ENCODE results near the gene INTS11.

The INTS11 gene

DNA sequence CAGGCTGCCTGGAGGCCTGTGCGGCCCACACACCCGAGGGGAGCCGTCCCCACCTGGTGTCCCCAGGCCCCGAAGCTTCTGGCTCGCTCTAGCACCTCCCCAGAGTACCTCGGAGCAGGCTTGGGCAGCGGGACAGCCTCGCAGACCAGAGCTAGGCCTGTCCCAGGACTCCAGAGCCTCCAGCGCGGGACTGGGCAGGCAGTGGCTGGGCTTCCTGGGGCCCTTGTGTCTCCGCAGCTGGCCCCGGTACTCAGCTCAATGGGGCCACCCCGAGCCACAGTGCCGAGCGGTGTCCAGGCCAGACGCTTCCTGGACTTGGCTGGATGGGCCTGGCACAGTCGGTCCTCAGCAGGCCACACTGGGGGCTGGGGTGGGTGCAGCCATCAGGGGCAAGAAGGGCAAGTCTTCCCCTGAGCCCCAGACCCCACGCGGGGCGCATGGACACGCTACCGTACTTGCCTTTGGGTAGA lies 39.3 kb downstream of the INTS11 start:
- Histone ChIP-seq H4K20me1 (ENCODE audit: control insufficient read depth, insufficient read depth, low read depth, low read length) (no peaks in the 10 kb centered on the region), H3K79me2 (ENCODE audit: control insufficient read depth, low read length) (no peaks in the 10 kb centered on the region), H3K27ac (ENCODE audit: low read depth, low read length) (no peak overlapping the region), H3F3A (ENCODE audit: control insufficient read depth, insufficient read depth) (no peaks in the 10 kb centered on the region), H3K36me3 (ENCODE audit: control insufficient read depth, low read length) (no peaks in the 10 kb centered on the region), H3K4me1 (ENCODE audit: control insufficient read depth, low read length) (no peaks in the 10 kb centered on the region), H3K9me2 (replicated peaks; ENCODE audit: control insufficient read depth, low read length) (no peaks in the 10 kb centered on the region), H3K9me3 (ENCODE audit: control insufficient read depth, insufficient read depth, low read length) (no peaks in the 10 kb centered on the region; the same call in 1 of the 2 replicates), H3K4me3 (ENCODE audit: low read length) (no peak overlapping the region), H3K4me2 (ENCODE audit: low read length) (no peak overlapping the region), H3K27me3 (ENCODE audit: control insufficient read depth, low read length) (no peaks in the 10 kb centered on the region)
- TF ChIP-seq EZH2phosphoT487 (IDR thresholded peaks at IDR 0.05; ENCODE audit: borderline replicate concordance, low read length), result no peak
- TF ChIP-seq, protein P1, sequence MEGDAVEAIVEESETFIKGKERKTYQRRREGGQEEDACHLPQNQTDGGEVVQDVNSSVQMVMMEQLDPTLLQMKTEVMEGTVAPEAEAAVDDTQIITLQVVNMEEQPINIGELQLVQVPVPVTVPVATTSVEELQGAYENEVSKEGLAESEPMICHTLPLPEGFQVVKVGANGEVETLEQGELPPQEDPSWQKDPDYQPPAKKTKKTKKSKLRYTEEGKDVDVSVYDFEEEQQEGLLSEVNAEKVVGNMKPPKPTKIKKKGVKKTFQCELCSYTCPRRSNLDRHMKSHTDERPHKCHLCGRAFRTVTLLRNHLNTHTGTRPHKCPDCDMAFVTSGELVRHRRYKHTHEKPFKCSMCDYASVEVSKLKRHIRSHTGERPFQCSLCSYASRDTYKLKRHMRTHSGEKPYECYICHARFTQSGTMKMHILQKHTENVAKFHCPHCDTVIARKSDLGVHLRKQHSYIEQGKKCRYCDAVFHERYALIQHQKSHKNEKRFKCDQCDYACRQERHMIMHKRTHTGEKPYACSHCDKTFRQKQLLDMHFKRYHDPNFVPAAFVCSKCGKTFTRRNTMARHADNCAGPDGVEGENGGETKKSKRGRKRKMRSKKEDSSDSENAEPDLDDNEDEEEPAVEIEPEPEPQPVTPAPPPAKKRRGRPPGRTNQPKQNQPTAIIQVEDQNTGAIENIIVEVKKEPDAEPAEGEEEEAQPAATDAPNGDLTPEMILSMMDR (IDR thresholded peaks at IDR 0.05; ENCODE audit: low read depth, low read length, poor library complexity, severe bottlenecking), result no peak

DNA sequence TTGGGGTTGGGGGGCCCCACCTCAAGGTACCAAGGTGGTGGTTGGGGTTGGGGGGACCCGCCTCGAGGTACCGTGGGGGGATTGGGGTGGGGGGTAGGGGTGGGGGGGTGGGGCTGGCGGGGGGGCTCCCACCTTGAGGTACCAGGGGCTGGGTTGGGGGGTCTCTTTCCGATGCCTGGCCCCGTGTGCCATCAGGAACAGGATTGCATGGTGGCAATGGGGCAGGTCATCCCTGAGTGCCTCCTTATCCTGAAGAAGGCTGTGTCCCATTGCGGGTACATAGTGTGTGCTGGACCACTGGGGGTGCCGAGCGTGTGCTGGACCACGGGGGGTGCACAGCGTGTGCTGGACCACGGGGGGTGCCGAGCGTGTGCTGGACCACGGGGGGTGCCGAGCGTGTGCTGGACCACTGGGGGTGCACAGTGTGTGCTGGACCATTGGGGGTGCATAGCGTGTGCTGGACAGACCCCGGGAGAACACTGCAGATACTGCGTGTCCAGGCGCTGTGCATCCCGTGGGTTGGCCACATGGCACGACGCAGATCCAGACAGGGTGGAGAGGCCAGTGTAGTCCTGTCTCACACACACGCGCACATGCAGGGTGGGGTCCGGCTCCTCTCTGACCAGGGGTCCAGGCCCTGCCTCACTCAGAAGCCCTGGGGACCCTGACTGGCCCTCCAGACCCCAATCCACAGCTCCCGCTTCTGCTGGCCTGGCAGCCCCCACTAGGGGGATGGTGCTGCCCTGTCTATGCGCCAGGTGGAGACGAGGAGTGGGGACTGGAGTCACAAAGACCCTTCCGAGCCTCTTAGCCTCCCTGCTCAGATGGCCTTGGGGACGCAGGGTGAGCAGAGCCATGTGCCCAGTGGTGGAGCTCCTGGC lies 40.0 kb downstream of the INTS11 start:
- Histone ChIP-seq H3K79me2 (ENCODE audit: control insufficient read depth, low read length) (no peaks in the 10 kb centered on the region), H3K36me3 (ENCODE audit: control insufficient read depth, low read length) (no peaks in the 10 kb centered on the region), H3K4me2 (ENCODE audit: low read length) (no peak overlapping the region), H3K4me3 (ENCODE audit: low read length) (no peak overlapping the region), H3K9me2 (replicated peaks; ENCODE audit: control insufficient read depth, low read length) (no peaks in the 10 kb centered on the region), H3F3A (ENCODE audit: control insufficient read depth, insufficient read depth) (no peaks in the 10 kb centered on the region), H3K9me3 (ENCODE audit: control insufficient read depth, insufficient read depth, low read length) (no peaks in the 10 kb centered on the region; the same call in 1 of the 2 replicates), H4K20me1 (ENCODE audit: control insufficient read depth, insufficient read depth, low read depth, low read length) (no peaks in the 10 kb centered on the region), H3K27me3 (ENCODE audit: control insufficient read depth, low read length) (no peaks in the 10 kb centered on the region), H3K4me1 (ENCODE audit: control insufficient read depth, low read length) (no peaks in the 10 kb centered on the region), H3K27ac (ENCODE audit: low read depth, low read length) (no peak overlapping the region)
- TF ChIP-seq EZH2phosphoT487 (IDR thresholded peaks at IDR 0.05; ENCODE audit: borderline replicate concordance, low read length), result no peak
- TF ChIP-seq, protein P1 (IDR thresholded peaks at IDR 0.05; ENCODE audit: low read depth, low read length, poor library complexity, severe bottlenecking), result no peak

DNA sequence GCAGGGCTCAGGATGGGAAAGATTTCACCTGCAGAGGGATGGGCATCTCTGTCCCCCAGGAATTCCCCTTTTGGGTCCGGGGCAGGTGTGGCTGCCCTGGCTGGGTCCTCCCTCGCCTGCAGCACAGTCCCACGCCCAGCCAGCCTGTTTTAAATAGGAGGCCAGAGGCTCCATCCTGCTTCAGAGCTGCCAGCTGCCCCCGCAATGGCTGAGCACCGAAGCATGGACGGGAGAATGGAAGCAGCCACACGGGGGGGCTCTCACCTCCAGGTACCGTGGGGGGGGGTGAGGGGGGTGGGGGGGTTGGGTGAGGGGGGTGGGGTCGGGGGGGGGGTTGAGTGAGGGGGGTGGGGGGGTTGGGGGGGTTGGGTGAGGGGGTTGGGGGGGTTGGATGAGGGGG lies 40.6 kb downstream of the INTS11 start:
- H3F3A ChIP-seq (ENCODE audit: control insufficient read depth, insufficient read depth), result no peaks in the 10 kb centered on the region
- TF ChIP-seq EZH2phosphoT487 (IDR thresholded peaks at IDR 0.05; ENCODE audit: borderline replicate concordance, low read length), result no peak
- TF ChIP-seq, protein P1 (IDR thresholded peaks at IDR 0.05; ENCODE audit: low read depth, low read length, poor library complexity, severe bottlenecking), result no peak
- no peaks in the 10 kb centered on the region for H3K27me3 ChIP-seq (ENCODE audit: control insufficient read depth, low read length)

More for the DNA sequence above, 40.6 kb downstream of the INTS11 start:
- H3K36me3 ChIP-seq (ENCODE audit: control insufficient read depth, low read length), result no peaks in the 10 kb centered on the region
- no peak overlapping the region for H3K4me2 ChIP-seq (ENCODE audit: low read length)
- H3K79me2 ChIP-seq (ENCODE audit: control insufficient read depth, low read length), result no peaks in the 10 kb centered on the region
- H3K4me3 ChIP-seq (ENCODE audit: low read length), result no peak overlapping the region
- H4K20me1 ChIP-seq (ENCODE audit: control insufficient read depth, insufficient read depth, low read depth, low read length), result no peaks in the 10 kb centered on the region
- H3K9me3 ChIP-seq (ENCODE audit: control insufficient read depth, insufficient read depth, low read length), result no peaks in the 10 kb centered on the region; the same call in 1 of the 2 replicates
- no peaks in the 10 kb centered on the region for H3K4me1 ChIP-seq (ENCODE audit: control insufficient read depth, low read length)
- no peaks in the 10 kb centered on the region for H3K9me2 ChIP-seq (replicated peaks; ENCODE audit: control insufficient read depth, low read length)
- H3K27ac ChIP-seq (ENCODE audit: low read depth, low read length), result no peak overlapping the region
